NCI-H460 (cell line): ENCODE measurements around the gene CNGB1. TPM values are rescaled to one million over a fixed set of nuclear protein-coding genes. Genes with fewer than 3 reads are reported as not detected.
"Not testable (repeated sequence)": the region's sequence is repeated elsewhere in the genome, so short reads cannot be mapped to it uniquely, and the experiment has no call there.

Experiments
- DNase-seq: peaks from one replicate; pipeline ENCODE4 v3.0.0-alpha.2; 2016; ENCODE audit warnings: low read depth; ENCODE audit errors: extremely low read depth
- total RNA-seq: library from RNA; depleted of rRNA; stranded (reverse); fragments of >200 nt; shearing (Covaris generic); gene quantifications from 2 replicates; pipeline ENCODE4 v1.2.3, GENCODE V29; 2014

The CNGB1 gene
- total RNA-seq, 1 experiment from 2014 or later = not detected

GRCh38 chr16:57871456-57871855, 99.5 kb downstream of the CNGB1 start:
- peak; percentile 20 for DNase-seq

GRCh38 chr16:57870753-57871454, 100.0 kb downstream of the CNGB1 start:
- DNase-seq = no peak

- no peak for DNase-seq
Observed at GRCh38 chr16:57868913-57869520, 101.9 kb downstream of the CNGB1 start.

GRCh38 chr16:57867000-57867561, 103.8 kb downstream of the CNGB1 start:
- DNase-seq = no peak

- DNase-seq = no peak
Observed at GRCh38 chr16:57866529-57866918, 104.4 kb downstream of the CNGB1 start.

- DNase-seq = no peak
Observed at GRCh38 chr16:57865746-57866528, 105.0 kb downstream of the CNGB1 start.

GRCh38 chr16:57863434-57864160, 107.3 kb downstream of the CNGB1 start:
- peak; percentile 82 for DNase-seq

GRCh38 chr16:57862698-57863433, 108.1 kb downstream of the CNGB1 start:
- DNase-seq = peak; percentile 19

- DNase-seq = peak; percentile 30
Observed at GRCh38 chr16:57859331-57859730, 111.6 kb downstream of the CNGB1 start.

GRCh38 chr16:57858635-57859034, 112.3 kb downstream of the CNGB1 start:
- DNase-seq = no peak

- DNase-seq = not testable (repeated sequence)
Observed at GRCh38 chr16:57857991-57858390, 112.9 kb downstream of the CNGB1 start.

- no peak for DNase-seq
Observed at GRCh38 chr16:57855188-57855587, 115.7 kb downstream of the CNGB1 start.

GRCh38 chr16:57852189-57852588, 118.7 kb downstream of the CNGB1 start:
- no peak for DNase-seq

- DNase-seq = no peak
Observed at GRCh38 chr16:57848181-57848580, 122.7 kb downstream of the CNGB1 start.

- DNase-seq = not testable (repeated sequence)
Observed at GRCh38 chr16:57846931-57847330, 124.0 kb downstream of the CNGB1 start.

GRCh38 chr16:57846078-57846697, 124.7 kb downstream of the CNGB1 start:
- DNase-seq = no peak

GRCh38 chr16:57845115-57845514, 125.8 kb downstream of the CNGB1 start:
- no peak for DNase-seq

- DNase-seq = no peak
Observed at GRCh38 chr16:57844416-57845030, 126.4 kb downstream of the CNGB1 start.

GRCh38 chr16:57843400-57843799, 127.5 kb downstream of the CNGB1 start:
- no peak for DNase-seq
